SK-N-MC (cell line): Measurements from ENCODE around the gene CCDC87.

Experiments
- EZH2 ChIP-seq: fragments of 200-600 bp; sonication (generic); IDR thresholded peaks from one replicate; pipeline ENCODE4 v1.6.1; 2017; ENCODE audit warnings: antibody characterized with exemption
- FOXP2 ChIP-seq: optimal IDR thresholded peaks from 2 replicates; pipeline ENCODE3; 2011; ENCODE audit warnings: mild to moderate bottlenecking, moderate library complexity; ENCODE audit not compliant: insufficient read depth; ENCODE audit errors: extremely low read length, control extremely low read depth
- POLR2AphosphoS5 ChIP-seq: IDR thresholded peaks from 2 replicates; pipeline ENCODE4 v1.6.1; 2012; ENCODE audit warnings: mild to moderate bottlenecking, low read depth, low read length, borderline replicate concordance

- TF ChIP-seq POLR2AphosphoS5 (no peak), EZH2 (no peak), FOXP2 (no peak)
Measured at GRCh38 chr11:66579017-66579606, 13.8 kb downstream of the CCDC87 start.
